GM21526 (cell line): Measurements from ENCODE around the gene DCP1B.

ENCODE experiments used
- ATAC-seq: cut with Tn5 transposase; IDR thresholded peaks from one replicate; pipeline ENCODE4 v1.9.1; 2021; ENCODE audit warnings: moderate library complexity; ENCODE audit not compliant: unreplicated experiment, low FRiP score

The DCP1B gene

GRCh38 chr12:1922985-1923384 lies 81.3 kb downstream of the DCP1B start:
- no peak for ATAC-seq

DNA sequence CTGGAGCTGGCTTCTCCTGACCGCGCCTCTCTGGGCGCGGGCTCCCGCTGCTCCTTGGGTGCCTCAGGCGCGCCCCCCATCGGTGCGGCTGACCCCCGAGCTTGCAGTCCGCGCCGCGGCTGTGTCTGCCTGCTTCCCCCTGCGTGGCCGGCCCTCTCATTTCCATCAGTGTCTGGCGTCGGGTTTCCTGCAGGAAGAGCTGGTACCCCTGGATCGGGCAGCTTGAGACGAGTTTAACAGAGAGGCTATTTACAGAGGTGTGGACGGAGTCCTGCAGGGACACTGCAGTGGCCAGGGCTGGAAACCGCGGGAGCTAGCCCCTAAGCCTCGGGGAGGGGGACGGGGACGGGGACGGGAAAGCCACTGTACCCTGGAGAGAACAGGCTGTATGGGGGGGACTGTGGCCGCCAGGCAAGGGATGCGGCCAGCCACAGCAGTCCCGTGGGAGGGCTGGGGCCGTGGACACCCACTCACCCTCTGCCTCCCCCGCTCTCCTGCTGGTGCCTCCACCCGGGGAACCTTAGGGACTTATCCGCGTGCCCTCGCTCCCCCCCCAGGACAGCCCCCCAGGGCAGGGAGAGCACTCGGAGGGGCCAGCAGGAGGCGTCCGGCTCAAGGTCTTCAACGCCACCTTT lies 82.1 kb downstream of the DCP1B start:
- ATAC-seq, result no peak

GRCh38 chr12:1920971-1921370 lies 83.3 kb downstream of the DCP1B start:
- ATAC-seq, result no peak

DNA sequence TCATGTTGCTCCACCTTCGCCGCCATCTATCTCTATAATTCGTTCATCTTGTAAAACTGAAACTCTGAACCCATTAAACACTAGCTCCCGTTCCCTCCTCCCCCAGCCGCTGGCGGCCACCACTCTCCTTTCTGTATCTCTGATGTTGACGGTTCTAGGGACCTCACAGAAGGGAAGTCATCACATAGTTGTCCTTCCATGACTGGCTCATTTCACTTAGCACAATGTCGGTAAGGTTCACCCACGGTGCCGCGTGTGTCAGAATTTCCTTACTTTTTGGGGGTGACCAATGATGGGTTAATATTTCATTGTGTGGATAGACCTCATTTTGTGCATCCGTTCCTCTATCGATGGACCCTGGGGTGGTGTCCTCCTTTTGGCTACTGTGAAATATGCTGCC lies 83.8 kb downstream of the DCP1B start:
- ATAC-seq, result no peak

DNA sequence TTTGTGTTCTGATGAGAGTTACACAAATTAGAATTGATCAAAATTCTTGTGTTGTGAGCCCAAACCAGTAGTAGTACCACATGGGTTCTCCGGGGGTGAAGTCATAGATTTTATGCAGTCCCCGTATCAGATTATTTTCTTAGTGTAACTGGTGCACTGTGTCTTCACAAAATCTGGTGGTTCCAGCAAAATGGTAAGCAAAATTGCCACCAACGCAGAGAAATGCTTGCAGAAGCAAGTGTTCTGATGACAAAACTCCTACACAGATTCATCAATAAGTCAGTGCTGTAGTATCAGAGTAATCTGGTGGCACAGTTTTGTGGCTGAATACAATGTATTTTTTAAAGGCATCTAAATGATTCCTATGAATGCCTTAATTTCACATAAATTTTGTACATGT lies 84.5 kb downstream of the DCP1B start:
- no peak for ATAC-seq

DNA sequence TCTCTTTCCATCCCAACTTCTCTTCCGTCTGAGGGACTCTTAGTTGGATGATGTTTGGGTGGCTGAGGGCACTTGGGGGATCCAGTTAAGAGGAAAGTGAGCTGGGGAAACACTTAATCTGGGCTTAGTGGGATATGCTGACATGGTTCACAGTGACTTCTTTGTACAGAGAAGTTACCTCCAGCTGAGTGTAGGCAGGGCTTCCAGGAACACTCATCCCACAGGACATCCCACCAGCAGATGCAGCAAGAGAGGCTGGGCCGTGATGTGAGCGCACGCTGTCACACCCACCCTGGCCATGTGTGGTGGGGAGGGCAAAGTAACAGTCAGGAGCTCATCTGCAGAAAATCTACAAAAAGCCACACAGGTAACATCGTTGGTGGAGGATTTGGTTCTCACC lies 85.0 kb downstream of the DCP1B start:
- ATAC-seq, result no peak

DNA sequence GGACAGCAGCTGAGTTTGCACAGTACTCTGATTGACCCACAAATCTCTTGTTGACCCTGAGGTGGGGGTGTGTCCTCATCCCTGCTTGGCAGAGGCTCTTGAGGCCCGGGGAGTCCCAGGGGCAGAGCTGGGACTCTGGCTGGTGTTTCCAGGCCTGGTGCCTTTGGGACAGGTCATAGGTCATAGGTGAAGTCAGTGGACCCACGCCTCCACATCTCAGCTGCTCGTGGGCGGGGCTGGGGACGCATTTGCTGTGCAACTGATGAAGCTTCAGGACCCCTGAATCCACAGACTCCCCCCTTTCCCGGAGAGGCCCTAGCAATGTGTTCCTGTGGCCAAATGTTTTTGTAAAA lies 85.4 kb downstream of the DCP1B start:
- ATAC-seq, result no peak

DNA sequence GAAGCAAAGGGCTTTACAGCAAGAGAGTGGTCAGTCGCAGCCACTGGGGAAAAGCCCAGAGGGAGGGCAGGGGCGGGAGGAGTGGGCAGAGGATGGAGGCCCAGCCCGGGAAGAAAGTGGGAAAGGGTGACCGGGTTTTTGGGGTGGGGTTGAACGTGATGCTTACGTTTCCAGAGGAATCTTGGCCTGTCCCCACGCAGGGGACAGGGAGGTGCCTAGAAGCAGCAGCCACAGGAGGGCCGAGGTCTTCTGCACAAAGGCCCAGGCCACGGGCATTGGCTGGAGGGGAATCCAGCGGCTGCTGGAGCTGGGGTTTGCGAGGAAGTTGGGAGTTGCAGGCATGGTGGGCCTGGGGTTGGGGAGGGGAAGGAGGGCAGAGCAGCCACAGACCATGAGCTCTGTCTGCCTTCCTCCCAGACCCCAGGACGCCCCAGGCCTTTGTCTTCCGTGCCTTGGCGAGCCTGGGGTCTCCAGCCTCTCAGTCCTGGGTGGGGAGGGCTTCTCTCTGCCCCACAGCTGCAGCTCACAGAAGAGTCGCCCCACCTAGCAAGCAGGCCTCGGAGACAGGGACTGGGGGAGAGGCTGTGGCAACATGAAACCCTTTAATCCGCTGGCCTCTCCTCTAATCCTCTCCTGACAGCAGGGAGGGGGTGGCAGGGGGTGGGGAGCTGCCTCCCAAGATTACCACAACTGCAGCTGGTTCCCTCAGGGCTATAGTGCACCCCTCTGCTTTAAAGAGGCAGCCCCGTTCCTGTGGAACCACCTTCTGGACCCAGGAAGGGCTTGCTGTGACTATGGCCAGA lies 86.0 kb downstream of the DCP1B start, which contains the start of gene CACNA2D4:
CACNA2D4 (minus strand) TSS at position 572 of the 803 bp plus-strand sequence; CDS start at position 393, 179 bp downstream.
- no peak for ATAC-seq

DNA sequence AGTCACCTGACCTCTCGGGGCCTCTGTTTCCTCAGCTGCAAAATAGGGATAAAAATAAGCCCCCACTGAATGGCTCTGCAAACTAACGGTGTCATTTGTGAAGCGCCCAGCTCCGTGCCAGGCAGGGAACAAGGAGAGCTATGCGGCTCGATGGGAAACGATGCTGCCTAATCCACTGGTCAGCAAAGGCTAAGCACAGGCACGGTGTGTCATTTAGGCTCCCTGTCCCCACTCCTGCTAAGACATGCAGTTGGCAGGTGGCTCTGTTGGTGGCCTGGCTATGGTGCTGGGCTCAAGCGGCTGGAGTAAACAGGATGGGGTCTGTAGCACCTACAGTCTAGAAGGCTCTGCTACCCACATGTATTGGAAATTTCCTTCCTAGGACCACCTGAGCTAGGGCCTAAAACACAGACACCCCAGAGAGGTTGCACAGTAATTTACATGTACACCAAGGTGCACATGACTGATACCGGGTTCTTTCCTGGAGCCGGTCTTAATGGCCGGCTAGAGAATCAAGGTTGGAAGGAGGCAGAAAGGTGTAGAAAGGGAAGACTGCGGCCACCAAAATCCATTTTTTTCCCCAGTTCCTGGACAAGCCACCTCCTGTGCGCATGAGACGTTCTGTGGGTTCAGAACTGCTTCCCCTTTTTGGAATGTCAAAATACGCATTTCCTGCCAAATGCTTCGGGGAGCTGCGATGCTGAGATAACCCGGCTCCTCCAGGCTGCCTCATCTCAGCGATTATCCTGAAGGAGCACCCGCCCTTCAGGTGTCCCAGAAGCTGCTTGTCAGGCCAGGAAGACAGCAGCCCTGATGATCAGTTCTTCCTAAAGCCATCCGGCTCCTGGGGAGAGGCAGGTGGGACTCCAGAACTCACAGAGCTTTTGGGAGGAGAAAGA lies 86.8 kb downstream of the DCP1B start:
- no peak for ATAC-seq

- ATAC-seq, result no peak
Observed at GRCh38 chr12:1916371-1917171, 87.7 kb downstream of the DCP1B start.

DNA sequence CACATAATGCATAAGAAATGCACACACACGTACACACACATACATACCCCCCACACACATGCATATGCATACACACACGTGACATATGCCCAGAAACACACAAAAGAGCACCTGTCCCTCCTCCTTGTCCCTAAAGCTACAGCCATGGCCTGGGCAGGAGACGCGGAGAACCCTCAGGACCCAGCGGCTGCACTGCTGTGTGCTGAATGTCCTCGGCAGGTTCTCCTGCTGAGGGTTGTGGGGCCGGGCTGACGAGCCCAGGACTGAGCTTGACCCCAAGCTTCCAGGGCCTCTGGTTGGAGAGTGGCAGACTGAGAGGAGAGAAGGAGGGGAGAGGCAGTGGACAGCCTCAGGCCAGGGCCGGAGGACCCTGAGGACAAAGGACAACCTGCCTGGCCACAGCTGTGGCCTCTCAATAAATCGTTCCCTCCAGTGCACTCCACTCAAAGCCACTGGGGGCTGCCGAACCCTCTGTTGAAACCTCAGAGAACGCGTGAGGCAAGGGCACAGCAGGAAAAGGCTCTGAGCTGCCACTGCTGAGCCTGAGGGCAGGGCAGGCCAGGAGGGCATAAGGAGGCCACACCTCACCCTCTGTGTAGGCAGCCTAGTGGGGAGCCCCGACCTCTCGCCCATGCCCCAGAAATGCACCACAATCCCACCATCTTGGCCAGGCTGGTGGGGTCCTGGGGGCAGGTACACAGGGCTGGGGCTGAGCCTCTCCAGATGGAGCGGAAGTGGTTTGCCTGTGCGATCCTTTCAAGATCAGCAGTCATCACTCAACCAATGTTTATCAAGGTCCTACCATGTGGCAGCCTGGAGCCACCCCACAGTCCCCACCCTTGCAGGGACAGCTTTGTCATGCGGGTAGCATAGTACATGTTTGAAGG lies 88.9 kb downstream of the DCP1B start:
- no peak for ATAC-seq

- ATAC-seq, result no peak
Observed at GRCh38 chr12:1914114-1914911, 89.9 kb downstream of the DCP1B start.

- ATAC-seq, result no peak
Observed at GRCh38 chr12:1913377-1914113, 90.7 kb downstream of the DCP1B start.

DNA sequence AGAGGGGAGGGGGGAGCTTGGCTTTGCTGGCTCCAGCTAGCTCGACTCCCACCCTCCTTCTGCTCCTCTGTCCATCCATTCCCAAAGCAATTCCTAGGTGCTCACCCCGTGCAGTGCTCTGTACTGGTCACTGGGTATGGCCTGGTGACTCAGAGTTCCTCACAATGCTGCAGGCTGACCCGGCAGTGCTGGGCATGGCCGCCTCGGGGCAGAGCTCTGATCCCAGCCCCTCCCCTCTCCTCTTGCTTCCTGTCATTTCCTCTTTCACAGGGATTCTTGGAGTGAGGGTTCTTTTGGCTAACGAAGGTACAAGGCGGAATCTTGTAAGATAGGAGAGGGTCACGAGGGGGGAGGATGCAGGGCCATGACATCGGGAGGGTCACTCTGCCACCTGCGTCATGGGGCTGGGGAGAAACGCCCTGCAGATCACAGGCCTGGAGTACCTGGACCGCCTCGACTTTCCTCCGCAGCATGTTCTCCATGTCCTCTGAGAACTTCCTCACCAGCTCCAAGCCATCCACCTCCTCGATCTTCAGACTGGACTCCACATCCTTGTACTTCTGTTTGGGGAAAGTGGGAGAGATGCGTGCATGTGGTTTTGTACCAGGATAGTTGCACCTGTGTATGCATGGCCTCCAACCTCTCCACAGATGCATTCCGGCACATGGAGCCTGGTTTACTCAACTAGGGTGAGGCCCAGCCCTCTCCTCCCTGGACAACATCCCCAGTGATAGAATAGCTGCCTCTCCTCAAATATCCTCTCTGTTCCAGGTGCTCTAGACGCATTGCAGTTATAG lies 91.5 kb downstream of the DCP1B start:
- ATAC-seq, result no peak

DNA sequence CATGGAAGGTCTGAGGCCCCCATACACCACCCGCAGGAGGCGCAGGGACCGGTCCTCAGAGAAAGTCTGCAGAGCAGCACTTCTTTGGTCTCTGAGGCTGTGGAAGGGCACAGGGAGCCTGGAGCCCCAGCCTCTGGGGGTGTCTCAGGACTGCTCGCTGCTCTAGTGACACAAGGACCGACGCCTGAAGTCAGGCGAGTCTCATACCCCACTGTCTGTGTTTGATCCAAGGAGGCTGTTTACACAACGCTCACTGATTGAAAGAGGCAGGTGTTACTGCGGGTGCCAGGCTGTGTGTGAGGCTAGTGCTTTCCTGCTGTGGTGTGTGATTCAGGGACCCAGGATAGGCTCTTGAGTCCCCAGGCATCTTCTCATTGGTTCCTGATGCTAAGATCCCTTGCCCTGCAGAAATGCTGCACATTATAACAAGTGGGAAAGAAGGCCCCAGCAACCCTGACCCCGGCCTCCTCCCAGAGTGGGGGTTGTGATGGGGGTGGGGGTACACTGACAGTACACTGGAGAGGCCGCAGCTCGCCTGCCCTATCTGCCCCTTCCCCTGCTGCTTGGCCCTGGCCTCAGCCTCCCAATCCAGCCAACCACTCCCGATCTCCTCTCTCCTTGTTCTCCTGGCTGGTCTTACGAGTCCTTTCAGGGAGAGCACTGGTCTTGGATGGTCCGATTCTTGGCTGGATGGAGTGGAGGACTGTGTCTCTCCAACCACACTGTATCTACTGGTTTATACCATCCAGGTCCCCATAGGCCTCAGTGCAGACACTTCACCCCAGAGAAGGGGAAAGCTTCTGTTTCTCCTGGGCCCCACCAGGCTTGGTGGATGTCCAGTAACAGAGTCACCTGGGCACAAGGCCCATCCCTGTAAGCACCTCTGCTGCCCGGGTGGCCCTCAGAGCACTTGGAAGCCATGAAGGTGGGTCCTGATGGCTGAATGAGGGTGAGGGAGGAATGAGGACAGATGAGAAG lies 92.4 kb downstream of the DCP1B start:
- no peak for ATAC-seq

DNA sequence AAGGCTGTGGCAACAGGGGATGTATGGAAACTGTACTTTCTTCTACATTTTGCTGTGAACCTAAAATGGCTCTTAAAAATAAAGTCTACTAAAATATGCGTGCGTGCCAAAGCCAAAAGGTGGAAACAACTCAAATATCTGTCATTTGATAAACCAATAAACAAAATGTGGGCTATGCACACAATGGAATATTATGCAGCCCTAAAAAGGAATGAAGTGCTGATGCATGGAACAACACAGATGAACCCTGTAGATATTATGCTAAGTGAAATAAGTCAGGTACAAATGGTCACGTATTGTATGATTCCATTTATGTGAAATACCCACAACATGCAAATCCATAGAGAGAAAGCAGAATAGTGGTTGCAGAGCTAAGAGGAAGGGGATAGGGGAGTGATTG lies 93.8 kb downstream of the DCP1B start:
- no peak for ATAC-seq
